ENCODE data around the gene MAN2B2.

The MAN2B2 gene

GRCh38 chr4:6535329-6535692 is 39.7 kb upstream of the MAN2B2 start:
- TF ChIP-seq CTCF (conservative IDR thresholded peaks at IDR 0.05; ENCODE audit: low read length), result no peak
- H3K4me3 ChIP-seq (ENCODE audit: low read length), result no peak overlapping the region
- DNase-seq (ENCODE audit: low read depth), result no peak

- H3K4me3 ChIP-seq (ENCODE audit: low read length), result no peak overlapping the region
- no peak for DNase-seq (ENCODE audit: low read depth)
- TF ChIP-seq CTCF (conservative IDR thresholded peaks at IDR 0.05; ENCODE audit: low read length), result no peak
Measured at GRCh38 chr4:6535706-6536105, 39.3 kb upstream of the MAN2B2 start.

GRCh38 chr4:6538111-6538510 is 36.9 kb upstream of the MAN2B2 start:
- no peak for DNase-seq (ENCODE audit: low read depth)
- no peak overlapping the region for H3K4me3 ChIP-seq (ENCODE audit: low read length)
- TF ChIP-seq CTCF (conservative IDR thresholded peaks at IDR 0.05; ENCODE audit: low read length), result no peak

GRCh38 chr4:6538575-6538974 is 36.4 kb upstream of the MAN2B2 start:
- no peak for TF ChIP-seq CTCF (conservative IDR thresholded peaks at IDR 0.05; ENCODE audit: low read length)
- no peak overlapping the region for H3K4me3 ChIP-seq (ENCODE audit: low read length)
- no peak for DNase-seq (ENCODE audit: low read depth)

- DNase-seq (ENCODE audit: low read depth), result no peak
- no peak for TF ChIP-seq CTCF (conservative IDR thresholded peaks at IDR 0.05; ENCODE audit: low read length)
- no peak overlapping the region for H3K4me3 ChIP-seq (ENCODE audit: low read length)
Measured at GRCh38 chr4:6539009-6539764, 35.8 kb upstream of the MAN2B2 start.

GRCh38 chr4:6540879-6541278 is 34.1 kb upstream of the MAN2B2 start:
- H3K4me3 ChIP-seq (ENCODE audit: low read length), result no peak overlapping the region
- DNase-seq (ENCODE audit: low read depth), result no peak
- no peak for TF ChIP-seq CTCF (conservative IDR thresholded peaks at IDR 0.05; ENCODE audit: low read length)

- DNase-seq (ENCODE audit: low read depth), result no peak
- no peak overlapping the region for H3K4me3 ChIP-seq (ENCODE audit: low read length)
- TF ChIP-seq CTCF (conservative IDR thresholded peaks at IDR 0.05; ENCODE audit: low read length), result no peak
Measured at GRCh38 chr4:6541789-6542188, 33.2 kb upstream of the MAN2B2 start.
